GM19467 (cell line): ENCODE measurements around the gene SP140.

Experiments
- ATAC-seq: cut with Tn5 transposase; IDR thresholded peaks from one replicate; pipeline ENCODE4 v1.9.1; 2021; ENCODE audit warnings: mild to moderate bottlenecking, moderate library complexity; ENCODE audit not compliant: unreplicated experiment

SP140 gene

GRCh38 chr2:230362030-230362691 lies 136.6 kb downstream of the SP140 start:
- no peak for ATAC-seq
